ENCODE results near the gene PSME2.

PSME2 gene

DNA sequence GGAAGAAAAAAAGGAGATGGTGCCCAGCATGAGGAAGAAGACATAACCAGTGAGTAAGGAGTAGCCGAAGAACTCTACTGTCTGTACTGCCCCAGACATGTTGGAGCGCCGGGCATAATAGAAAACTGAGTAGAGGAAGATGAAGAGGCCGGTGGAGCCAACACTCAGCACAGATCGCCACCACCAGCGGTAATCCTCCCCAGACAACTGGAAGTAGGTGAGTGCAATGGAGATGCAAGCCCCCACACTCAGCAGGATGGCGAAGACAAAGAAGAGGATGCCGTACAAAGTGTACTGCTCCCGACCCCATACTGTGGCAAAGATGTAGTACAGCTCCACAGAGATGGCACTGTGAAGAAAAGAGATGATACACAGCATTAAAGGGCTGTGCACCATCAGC is 43.0 kb upstream of the PSME2 start:
- TF ChIP-seq, protein P1, sequence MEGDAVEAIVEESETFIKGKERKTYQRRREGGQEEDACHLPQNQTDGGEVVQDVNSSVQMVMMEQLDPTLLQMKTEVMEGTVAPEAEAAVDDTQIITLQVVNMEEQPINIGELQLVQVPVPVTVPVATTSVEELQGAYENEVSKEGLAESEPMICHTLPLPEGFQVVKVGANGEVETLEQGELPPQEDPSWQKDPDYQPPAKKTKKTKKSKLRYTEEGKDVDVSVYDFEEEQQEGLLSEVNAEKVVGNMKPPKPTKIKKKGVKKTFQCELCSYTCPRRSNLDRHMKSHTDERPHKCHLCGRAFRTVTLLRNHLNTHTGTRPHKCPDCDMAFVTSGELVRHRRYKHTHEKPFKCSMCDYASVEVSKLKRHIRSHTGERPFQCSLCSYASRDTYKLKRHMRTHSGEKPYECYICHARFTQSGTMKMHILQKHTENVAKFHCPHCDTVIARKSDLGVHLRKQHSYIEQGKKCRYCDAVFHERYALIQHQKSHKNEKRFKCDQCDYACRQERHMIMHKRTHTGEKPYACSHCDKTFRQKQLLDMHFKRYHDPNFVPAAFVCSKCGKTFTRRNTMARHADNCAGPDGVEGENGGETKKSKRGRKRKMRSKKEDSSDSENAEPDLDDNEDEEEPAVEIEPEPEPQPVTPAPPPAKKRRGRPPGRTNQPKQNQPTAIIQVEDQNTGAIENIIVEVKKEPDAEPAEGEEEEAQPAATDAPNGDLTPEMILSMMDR (conservative IDR thresholded peaks at IDR 0.05; ENCODE audit: low read length): no peak
- H3K4me3 ChIP-seq (ENCODE audit: low read length): no peak overlapping the region
- DNase-seq (ENCODE audit: low read depth): no peak

DNA sequence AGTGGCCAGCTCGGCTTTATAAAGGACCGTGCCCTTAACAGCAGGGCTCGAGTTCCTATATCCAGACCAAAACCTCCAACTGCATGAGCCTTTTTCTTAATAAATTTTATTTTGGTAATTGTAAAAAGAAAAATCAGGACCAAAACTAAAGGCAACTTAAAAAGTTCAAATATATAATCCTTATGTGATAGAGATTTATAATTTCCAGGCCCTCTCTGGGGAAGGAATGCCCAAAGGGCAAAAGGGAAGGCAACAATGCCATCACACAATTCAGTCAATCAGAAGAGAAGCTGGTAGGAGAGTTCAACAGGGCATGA is 42.6 kb upstream of the PSME2 start:
- TF ChIP-seq, protein P1 (conservative IDR thresholded peaks at IDR 0.05; ENCODE audit: low read length): no peak
- peak overlapping the region; percentile 30; the same call in 1 of the 2 replicates for H3K4me3 ChIP-seq (ENCODE audit: low read length)
- DNase-seq (ENCODE audit: low read depth): no peak

DNA sequence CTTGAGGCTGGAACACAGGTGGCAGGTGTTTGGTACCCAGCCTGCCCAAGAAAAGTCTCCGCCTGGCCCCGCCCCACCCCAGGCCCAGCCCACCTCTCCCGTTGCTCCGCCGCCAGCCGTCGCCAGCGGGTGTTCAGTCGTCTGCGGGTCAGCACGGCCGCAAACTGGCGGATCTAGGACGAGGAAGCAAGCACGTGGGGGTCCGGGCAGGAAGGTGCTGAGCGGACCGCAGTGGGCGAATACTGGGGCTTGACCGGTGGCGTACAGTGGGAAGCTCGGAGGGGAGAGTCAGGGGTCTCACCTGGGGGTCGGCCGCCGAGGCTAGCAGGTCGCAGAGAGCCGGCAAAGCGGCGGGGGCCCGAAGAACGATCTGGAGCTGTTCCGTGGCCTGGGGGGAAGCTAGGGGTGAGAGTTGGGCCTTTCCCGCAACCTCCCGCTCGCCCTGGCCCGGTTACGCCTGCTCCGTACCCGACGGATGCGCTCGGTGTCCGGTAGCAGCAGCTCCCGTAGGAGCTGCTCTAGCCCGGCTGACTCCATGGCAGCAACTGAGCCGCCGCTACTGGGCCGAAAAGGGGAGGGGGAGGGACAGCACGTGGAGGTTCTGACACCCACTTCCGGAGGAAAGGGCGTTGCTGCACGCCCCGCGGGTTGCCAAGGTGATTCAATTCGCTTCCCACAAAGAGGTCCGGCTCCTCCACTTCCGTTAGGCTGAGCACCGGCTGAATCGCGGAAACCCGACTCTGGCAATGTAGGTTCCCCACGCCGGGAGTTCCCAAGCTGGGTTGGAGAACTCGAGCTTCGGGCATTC is 42.0 kb upstream of the PSME2 start, which contains the start of gene IPO4:
Gene IPO4 (minus strand): TSS at position 566 of the 808 bp plus-strand sequence. CDS start 29 bp downstream, at position 537.
- H3K4me3 ChIP-seq (ENCODE audit: low read length): peak within 1 kb of the TSS; percentile 83
- DNase-seq (ENCODE audit: low read depth): peak; percentile 98
- TF ChIP-seq, protein P1 (conservative IDR thresholded peaks at IDR 0.05; ENCODE audit: low read length): no peak

DNA sequence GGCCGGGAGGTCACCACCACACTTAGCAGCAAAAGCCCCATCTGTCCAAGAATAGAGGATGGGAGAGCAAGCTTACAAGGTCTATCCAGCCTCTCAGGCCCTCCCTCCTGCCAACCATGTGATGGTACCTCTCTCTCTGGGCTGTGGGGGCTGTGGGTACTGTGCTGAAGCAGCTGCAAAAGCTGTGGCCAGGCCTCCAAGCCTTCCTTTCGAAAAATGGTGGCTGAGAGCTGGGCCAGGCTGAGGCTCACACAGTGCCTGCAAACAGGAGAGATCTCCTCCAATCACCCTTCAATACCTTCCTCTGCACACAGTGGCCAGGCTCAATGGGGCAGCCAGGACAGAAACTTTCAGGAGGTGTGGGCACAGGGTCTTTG is 41.1 kb upstream of the PSME2 start:
- TF ChIP-seq, protein P1 (conservative IDR thresholded peaks at IDR 0.05; ENCODE audit: low read length): no peak
- H3K4me3 ChIP-seq (ENCODE audit: low read length): peak overlapping the region; percentile 83
- no peak for DNase-seq (ENCODE audit: low read depth)

DNA sequence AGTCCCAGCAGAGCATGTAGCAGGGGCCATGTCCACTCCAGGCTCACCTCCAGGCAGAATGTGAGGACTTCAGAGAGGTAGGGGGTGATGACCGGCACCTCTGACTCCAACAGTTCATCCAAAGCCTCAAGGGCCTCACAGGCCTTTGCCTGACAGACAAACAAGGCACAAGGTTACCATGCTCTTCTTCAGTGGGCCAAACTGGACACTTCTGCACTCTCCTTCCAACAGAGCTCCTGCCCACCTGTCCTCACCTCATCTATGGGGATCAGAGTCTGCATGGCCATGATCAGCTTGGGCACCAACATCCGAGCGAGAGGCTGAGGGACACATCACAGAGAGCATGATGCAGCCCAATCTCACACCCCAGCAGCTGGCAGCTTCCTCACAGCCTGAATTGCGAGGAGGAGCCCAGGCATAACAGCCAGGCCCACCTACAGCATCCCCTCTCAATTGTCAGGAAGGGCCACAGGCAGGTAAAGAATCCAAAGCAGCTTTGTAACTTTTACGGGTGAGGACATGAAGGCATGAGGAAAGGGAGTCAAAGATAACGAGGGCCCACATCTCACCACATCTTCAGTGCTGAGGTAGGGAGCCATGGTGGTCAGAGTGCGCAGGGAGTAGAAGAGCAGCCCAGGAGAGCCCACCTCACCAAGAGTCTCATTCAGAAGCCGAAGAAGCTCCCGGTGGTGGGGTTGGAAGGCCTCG is 40.6 kb upstream of the PSME2 start:
- TF ChIP-seq, protein P1 (conservative IDR thresholded peaks at IDR 0.05; ENCODE audit: low read length): no peak
- no peak overlapping the region; the same call in 1 of the 2 replicates for H3K4me3 ChIP-seq (ENCODE audit: low read length)
- no peak for DNase-seq (ENCODE audit: low read depth)

DNA sequence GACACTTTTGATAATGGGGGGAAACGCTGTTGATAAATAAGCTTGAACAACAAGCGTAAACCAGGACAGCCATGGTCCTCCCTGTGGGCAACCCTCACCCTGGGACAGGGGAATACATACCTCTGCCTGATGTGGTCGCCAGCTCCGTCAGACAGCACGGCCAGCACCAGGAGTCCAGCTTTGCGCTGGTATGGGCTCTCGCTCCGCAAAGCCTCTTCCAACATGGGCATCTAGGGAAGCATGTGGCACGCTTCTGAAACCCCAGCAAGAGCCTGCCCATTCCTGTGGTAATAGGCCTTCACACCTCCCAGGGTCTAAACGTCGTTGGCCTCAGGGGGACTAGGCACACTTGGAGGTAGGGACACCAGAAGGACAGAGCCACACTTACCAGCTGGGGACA is 39.3 kb upstream of the PSME2 start:
- DNase-seq (ENCODE audit: low read depth): no peak
- H3K4me3 ChIP-seq (ENCODE audit: low read length): no peak overlapping the region
- TF ChIP-seq, protein P1 (conservative IDR thresholded peaks at IDR 0.05; ENCODE audit: low read length): no peak

DNA sequence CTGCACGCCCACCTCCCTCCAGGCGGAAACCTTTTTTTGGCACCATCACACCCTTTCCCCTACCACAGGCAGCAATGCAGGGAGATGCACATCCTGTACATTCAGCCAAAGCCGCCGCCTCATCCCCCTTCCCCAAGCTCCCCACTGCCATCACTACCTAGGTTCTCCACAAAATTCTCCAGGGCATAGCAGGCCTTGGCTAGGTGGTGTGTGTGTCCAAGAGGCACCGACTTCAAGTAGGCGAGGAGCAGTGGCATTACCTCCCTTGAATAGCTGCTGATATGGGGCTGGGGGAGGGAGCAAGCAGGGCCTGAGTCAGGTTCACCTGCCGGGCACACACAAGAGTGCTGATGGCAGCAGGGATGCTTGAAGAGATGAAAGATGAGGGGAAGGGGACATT is 38.6 kb upstream of the PSME2 start:
- no peak for DNase-seq (ENCODE audit: low read depth)
- H3K4me3 ChIP-seq (ENCODE audit: low read length): no peak overlapping the region

More for the DNA sequence above, 38.6 kb upstream of the PSME2 start:
- TF ChIP-seq, protein P1 (conservative IDR thresholded peaks at IDR 0.05; ENCODE audit: low read length): no peak

Measured in AG10803 (cell line).